Panc1 (cell line): ENCODE results near the gene ZNF592.

Experiments
- CTCF ChIP-seq: fragments of 450-650 bp; IDR thresholded peaks from 2 replicates; pipeline ENCODE4 v1.5.1; 2017; ENCODE audit warnings: mild to moderate bottlenecking
- POLR2AphosphoS5 ChIP-seq: IDR thresholded peaks from 2 replicates; pipeline ENCODE4 v1.6.1; 2012; ENCODE audit warnings: mild to moderate bottlenecking, low read depth, low read length, moderate library complexity
- TCF7L2 ChIP-seq: IDR thresholded peaks from 2 replicates; pipeline ENCODE4 v1.6.1; 2011; ENCODE audit warnings: mild to moderate bottlenecking, low read depth, low read length, inconsistent platforms

GRCh38 chr15:84842781-84843180, 94.4 kb downstream of the ZNF592 start:
- TF ChIP-seq CTCF (no peak), TCF7L2 (no peak), POLR2AphosphoS5 (no peak)
